Measurements from ENCODE around the gene MAN2B2. TPM values are rescaled to one million over a fixed set of nuclear protein-coding genes. Genes with fewer than 3 reads are reported as not detected.

Gene MAN2B2
- total and polyA plus RNA-seq, 10 donors = 7.9 to 40.3 (median 31.8) TPM

DNA sequence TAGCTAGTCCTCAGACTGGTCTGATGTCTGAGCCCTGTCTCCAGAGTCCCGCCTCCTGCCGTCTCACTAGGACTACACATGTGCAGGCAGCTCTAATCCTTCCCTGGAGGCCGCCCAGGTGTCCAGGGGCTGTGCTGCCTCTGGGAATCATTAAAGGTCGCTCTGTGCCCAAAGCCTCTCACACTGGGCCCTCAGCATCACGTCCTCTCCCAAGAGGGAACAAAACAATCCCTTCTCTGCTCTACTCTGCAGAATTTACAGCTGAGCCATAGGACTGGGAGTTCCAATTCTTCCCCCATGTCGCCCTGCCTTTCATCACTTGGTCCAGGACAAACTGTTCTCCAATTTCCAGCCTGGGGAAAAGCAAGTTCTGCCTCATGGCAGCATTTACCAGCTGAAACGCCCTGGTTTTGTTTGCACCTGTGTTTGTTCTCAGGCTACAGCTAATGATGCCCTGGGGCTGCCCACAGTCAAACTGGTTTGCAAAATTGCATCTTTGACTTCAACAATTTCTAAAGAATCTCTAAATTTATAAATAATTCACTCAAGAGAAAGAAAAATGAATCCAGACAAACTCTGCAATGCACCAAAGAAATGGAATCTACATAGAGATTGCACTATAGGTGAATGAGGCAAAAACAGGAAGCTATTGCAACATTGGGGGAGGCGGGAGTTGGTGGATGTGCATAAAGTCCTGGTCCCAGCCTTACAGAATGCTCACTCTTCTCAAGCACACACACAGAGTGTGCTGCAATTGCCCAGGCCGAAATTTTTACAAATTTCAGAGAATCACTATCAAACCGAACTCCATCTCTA, 58.3 kb downstream of the MAN2B2 start:
- intact Hi-C loops (cut with DNase I; ENCODE audit: low total_unique reads) = no loop called here
- H3K27me3 ChIP-seq (replicated peaks in 1 of 7) = no peaks in the 10 kb centered on the region
- TF ChIP-seq, protein P1, sequence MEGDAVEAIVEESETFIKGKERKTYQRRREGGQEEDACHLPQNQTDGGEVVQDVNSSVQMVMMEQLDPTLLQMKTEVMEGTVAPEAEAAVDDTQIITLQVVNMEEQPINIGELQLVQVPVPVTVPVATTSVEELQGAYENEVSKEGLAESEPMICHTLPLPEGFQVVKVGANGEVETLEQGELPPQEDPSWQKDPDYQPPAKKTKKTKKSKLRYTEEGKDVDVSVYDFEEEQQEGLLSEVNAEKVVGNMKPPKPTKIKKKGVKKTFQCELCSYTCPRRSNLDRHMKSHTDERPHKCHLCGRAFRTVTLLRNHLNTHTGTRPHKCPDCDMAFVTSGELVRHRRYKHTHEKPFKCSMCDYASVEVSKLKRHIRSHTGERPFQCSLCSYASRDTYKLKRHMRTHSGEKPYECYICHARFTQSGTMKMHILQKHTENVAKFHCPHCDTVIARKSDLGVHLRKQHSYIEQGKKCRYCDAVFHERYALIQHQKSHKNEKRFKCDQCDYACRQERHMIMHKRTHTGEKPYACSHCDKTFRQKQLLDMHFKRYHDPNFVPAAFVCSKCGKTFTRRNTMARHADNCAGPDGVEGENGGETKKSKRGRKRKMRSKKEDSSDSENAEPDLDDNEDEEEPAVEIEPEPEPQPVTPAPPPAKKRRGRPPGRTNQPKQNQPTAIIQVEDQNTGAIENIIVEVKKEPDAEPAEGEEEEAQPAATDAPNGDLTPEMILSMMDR (IDR thresholded peaks at IDR 0.05 in 8 of 11, conservative IDR thresholded peaks at IDR 0.05 in 3 of 11) = no peak
- no peak for TF ChIP-seq POLR2AphosphoS5 (IDR thresholded peaks at IDR 0.05)
- no peak for TF ChIP-seq POLR2A (IDR thresholded peaks at IDR 0.05)
- no peaks in the 10 kb centered on the region for H3K36me3 ChIP-seq
- DNase-seq = peak; percentile 50
- H3K9me3 ChIP-seq = no peaks in the 10 kb centered on the region
- peaks cover 0 to 8% (median 0%) of the 10 kb centered on the region in 6 donors for H3K4me1 ChIP-seq
- H3K4me3 ChIP-seq = no peak overlapping the region
- no peak overlapping the region for H3K27ac ChIP-seq
- 67 to 84% (median 76%) methylated on average over 10 of the region's 10 CpGs for WGBS, 5 donors

DNA sequence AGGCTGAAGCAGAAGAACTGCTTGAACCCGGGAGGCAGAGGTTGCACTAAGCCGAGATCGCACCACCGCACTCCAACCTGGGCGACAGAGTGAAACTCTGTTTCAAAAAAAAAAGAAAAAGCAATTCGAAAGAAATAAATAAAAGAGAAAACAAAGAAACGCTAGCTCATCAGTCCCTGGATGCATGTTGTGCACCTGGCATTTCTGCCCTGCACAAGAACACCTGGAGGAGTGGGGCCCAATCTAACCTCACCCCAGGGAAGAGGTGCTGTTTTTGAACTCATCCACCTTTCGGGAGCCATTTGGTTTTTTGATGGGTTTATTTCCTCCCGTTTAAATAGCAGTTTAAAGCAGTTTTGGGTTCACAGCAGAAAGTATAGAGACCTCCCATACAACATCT, 59.8 kb downstream of the MAN2B2 start:
- no peak for DNase-seq
- intact Hi-C loops (cut with DNase I; ENCODE audit: low total_unique reads) = no loop called here
- 93 to 97% (median 95%) methylated on average over 9 of the region's 9 CpGs for WGBS, 5 donors

DNA sequence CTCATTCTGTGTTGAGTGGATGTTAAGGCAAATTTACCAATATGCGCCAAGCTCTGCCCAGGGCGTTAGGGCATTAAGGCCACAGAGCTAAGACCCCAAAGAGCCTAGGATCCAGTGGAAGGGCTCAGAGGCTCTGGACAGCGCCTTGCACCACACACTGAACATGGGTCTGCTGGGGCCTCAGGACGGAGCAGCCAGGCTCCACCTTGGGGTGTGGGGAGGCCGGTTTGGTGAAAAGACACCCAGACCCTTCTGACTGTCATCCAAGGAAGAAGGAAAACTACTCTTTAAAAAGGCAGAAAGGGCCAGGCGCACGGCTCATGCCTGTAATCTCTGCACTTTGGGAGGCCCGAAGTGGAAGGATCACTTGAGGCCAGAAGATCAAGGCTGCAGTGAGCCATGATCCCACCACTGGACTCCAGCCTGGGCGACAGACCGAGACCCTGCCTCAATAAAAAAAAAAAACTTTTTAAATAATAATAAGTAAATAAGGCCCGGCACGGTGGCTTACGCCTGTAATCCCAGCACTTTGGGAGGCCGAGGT, 64.2 kb downstream of the MAN2B2 start:
- no peak for DNase-seq
- Histone ChIP-seq H3K9me3 (no peaks in the 10 kb centered on the region), H3K4me3 (peak overlapping the region in 1 of 8 donors; percentile 79), H3K27ac (no peak overlapping the region), H3K36me3 (peaks cover 0 to 23% (median 19%) of the 10 kb centered on the region in 6 donors), H3K27me3 (replicated peaks in 1 of 7) (no peaks in the 10 kb centered on the region), H3K4me1 (peaks cover 17 to 42% (median 33%) of the 10 kb centered on the region in 6 donors)
- intact Hi-C loops (cut with DNase I; ENCODE audit: low total_unique reads) = no loop called here
- WGBS, 5 donors = 93 to 99% (median 95%) methylated on average over 14 of the region's 14 CpGs
- TF ChIP-seq POLR2A (IDR thresholded peaks at IDR 0.05) = no peak
- TF ChIP-seq, protein P1 (IDR thresholded peaks at IDR 0.05 in 8 of 11, conservative IDR thresholded peaks at IDR 0.05 in 3 of 11) = no peak
- TF ChIP-seq POLR2AphosphoS5 (IDR thresholded peaks at IDR 0.05) = no peak

More for the DNA sequence above, 59.8 kb downstream of the MAN2B2 start:
- no peaks in the 10 kb centered on the region for H3K36me3 ChIP-seq
- TF ChIP-seq POLR2AphosphoS5 (IDR thresholded peaks at IDR 0.05) (no peak), POLR2A (IDR thresholded peaks at IDR 0.05) (no peak)
- TF ChIP-seq, protein P1 (IDR thresholded peaks at IDR 0.05 in 8 of 11, conservative IDR thresholded peaks at IDR 0.05 in 3 of 11) = no peak
- H3K4me3 ChIP-seq = no peak overlapping the region
- no peaks in the 10 kb centered on the region for H3K9me3 ChIP-seq
- peaks cover 0 to 19% (median 3%) of the 10 kb centered on the region in 6 donors for H3K4me1 ChIP-seq
- no peaks in the 10 kb centered on the region for H3K27me3 ChIP-seq (replicated peaks in 1 of 7)
- H3K27ac ChIP-seq = no peak overlapping the region
